ENCODE data around the gene PTBP3. TPM values are rescaled to one million over a fixed set of nuclear protein-coding genes. Genes with fewer than 3 reads are reported as not detected.

PTBP3 gene
- polyA plus RNA-seq, 1 experiment, result 34.8 TPM

DNA sequence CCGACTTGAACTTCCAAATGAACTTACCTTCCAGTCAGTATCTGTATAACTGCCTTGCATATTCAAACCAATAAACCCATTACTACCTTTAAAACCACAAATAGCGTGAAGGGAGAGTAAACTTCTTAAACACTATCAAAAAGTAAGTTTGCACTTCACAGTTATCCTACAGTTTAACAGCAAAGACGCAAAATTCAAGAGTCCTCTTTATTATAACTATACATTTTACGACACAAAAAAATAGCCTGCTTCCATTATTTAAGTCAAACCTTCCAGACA is 1.8 kb downstream of the PTBP3 start:
- DNase-seq (ENCODE audit: low read depth, low spot score), result no peak
- ChIA-PET POLR2A (no interaction called here), CTCF (no interaction called here)
- no peaks in the 10 kb centered on the region for H3K27me3 ChIP-seq (ENCODE audit: control insufficient read depth, insufficient read depth, low read length)
- H3K4me3 ChIP-seq (ENCODE audit: low read depth, low read length), result peak overlapping the region; percentile 81
- H3K9me3 ChIP-seq (ENCODE audit: control insufficient read depth, insufficient read depth, low read length), result no peaks in the 10 kb centered on the region
- TF ChIP-seq, protein P1, sequence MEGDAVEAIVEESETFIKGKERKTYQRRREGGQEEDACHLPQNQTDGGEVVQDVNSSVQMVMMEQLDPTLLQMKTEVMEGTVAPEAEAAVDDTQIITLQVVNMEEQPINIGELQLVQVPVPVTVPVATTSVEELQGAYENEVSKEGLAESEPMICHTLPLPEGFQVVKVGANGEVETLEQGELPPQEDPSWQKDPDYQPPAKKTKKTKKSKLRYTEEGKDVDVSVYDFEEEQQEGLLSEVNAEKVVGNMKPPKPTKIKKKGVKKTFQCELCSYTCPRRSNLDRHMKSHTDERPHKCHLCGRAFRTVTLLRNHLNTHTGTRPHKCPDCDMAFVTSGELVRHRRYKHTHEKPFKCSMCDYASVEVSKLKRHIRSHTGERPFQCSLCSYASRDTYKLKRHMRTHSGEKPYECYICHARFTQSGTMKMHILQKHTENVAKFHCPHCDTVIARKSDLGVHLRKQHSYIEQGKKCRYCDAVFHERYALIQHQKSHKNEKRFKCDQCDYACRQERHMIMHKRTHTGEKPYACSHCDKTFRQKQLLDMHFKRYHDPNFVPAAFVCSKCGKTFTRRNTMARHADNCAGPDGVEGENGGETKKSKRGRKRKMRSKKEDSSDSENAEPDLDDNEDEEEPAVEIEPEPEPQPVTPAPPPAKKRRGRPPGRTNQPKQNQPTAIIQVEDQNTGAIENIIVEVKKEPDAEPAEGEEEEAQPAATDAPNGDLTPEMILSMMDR (IDR thresholded peaks at IDR 0.05; ENCODE audit: low read depth, low read length), result no peak
- no peak overlapping the region for H3K27ac ChIP-seq (ENCODE audit: low read depth, low read length)

DNA sequence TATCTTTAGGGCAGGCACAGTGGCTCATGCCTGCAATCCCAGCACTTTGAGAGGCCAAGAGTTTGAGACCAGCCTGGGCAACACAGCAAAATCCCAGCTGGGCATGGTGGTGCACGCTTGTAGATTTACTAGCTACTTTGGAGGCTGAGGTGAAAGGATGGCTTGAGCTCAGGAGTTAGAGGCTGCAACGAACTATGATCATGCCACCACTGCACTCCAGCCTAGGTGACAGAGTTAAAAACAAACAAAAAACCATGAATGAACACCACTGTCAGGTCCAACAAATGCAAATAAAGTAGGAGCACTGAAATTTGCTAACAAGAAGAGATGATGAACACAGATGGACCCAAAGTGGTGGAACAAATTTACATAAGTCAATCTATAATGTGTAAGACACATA is 4.9 kb downstream of the PTBP3 start:
- Histone ChIP-seq H3K9me3 (ENCODE audit: control insufficient read depth, insufficient read depth, low read length) (no peaks in the 10 kb centered on the region), H3K27me3 (ENCODE audit: control insufficient read depth, insufficient read depth, low read length) (no peaks in the 10 kb centered on the region), H3K4me3 (ENCODE audit: low read depth, low read length) (no peak overlapping the region), H3K27ac (ENCODE audit: low read depth, low read length) (no peak overlapping the region)
- DNase-seq (ENCODE audit: low read depth, low spot score), result no peak
- TF ChIP-seq, protein P1 (IDR thresholded peaks at IDR 0.05; ENCODE audit: low read depth, low read length), result no peak
- ChIA-PET POLR2A (no interaction called here), CTCF (interaction anchor here (1.0 to 2.9 kb wide), 2 partner anchors 231 to 235 kb away, joined by 3 to 14 read pairs; no protein-coding TSS in a partner anchor)

DNA sequence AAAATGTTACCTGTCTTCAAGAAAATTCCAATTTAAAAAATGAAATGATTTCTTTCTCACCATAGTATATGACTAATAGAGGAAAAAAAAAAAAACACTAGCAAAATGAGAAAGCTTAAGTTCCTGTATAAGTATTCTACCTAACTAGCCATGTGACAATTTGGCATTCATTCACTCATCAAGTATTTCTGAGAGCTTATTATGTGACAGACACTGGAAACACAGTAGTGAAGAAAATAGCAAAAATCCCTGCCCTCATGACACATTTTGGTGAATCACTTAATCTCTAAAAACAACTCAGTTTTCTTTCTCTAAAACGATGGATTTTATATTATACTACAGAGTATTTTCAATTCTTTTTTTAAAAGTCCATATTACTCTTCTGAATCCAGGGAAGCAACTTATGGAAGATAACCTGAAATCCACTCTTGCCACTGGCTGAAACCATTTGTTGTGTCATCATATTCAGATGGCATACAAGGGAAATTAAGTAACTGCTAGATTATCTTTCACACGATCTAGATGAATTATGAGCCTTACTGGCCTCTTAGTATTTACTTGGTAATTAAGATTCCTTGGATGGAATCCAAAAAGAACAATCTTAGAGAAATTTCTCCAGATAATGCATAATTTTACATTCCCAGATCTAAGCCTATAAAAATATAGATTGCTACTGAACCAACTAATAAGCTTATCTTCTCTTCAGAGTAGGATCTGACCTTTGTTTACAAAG is 5.5 kb downstream of the PTBP3 start:
- CTCF ChIA-PET, result interaction anchor here (1.0 to 2.9 kb wide), 2 partner anchors 230 to 234 kb away, joined by 3 to 14 read pairs; no protein-coding TSS in a partner anchor
- TF ChIP-seq, protein P1 (IDR thresholded peaks at IDR 0.05; ENCODE audit: low read depth, low read length), result no peak
- H3K27ac ChIP-seq (ENCODE audit: low read depth, low read length), result no peak overlapping the region
- POLR2A ChIA-PET, result no interaction called here
- no peak overlapping the region for H3K4me3 ChIP-seq (ENCODE audit: low read depth, low read length)
- H3K9me3 ChIP-seq (ENCODE audit: control insufficient read depth, insufficient read depth, low read length), result no peaks in the 10 kb centered on the region
- H3K27me3 ChIP-seq (ENCODE audit: control insufficient read depth, insufficient read depth, low read length), result no peaks in the 10 kb centered on the region
- no peak for DNase-seq (ENCODE audit: low read depth, low spot score)

DNA sequence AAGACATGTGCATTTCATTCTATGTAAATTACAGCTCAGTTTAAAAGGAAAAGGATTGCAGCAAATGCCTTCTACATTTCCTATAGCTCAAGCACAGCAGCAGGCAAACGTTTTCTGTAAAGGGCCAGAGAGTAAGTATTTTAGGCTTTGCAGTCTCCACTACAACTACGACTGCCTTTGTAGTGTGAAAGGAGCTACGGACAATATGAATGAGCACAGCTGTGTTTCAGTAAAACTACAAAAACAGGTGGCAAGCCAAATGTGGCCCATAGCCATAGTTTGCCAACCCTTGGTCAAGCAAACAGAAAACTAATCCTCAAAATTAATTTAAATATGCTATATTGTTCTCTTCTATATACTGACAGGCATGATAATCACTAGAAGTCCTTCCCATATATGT is 7.2 kb downstream of the PTBP3 start:
- CTCF ChIA-PET, result no interaction called here
- DNase-seq (ENCODE audit: low read depth, low spot score), result no peak
- POLR2A ChIA-PET, result no interaction called here
- Histone ChIP-seq H3K27ac (ENCODE audit: low read depth, low read length) (no peak overlapping the region), H3K27me3 (ENCODE audit: control insufficient read depth, insufficient read depth, low read length) (no peaks in the 10 kb centered on the region), H3K4me3 (ENCODE audit: low read depth, low read length) (no peak overlapping the region), H3K9me3 (ENCODE audit: control insufficient read depth, insufficient read depth, low read length) (no peaks in the 10 kb centered on the region)
- TF ChIP-seq, protein P1 (IDR thresholded peaks at IDR 0.05; ENCODE audit: low read depth, low read length), result no peak

DNA sequence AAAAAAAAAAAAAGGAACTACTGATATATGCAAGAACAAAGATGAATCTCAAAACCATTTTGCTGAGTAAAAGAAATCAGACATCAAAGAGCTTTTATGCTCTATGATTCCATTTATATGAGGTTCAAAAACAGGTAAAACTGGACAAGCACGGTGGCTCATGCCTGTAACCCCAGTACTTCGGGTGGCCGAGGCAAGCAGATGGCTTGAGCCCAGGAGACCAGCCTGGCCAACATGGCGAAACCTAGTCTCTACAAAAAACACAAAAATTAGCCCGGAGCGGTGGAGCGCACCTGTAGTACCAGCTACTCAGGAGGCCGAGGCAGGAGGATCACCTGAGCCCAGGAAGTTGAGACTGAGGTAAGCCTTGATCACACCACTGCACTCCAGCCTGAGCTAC is 7.8 kb downstream of the PTBP3 start:
- CTCF ChIA-PET, result no interaction called here
- TF ChIP-seq, protein P1 (IDR thresholded peaks at IDR 0.05; ENCODE audit: low read depth, low read length), result no peak
- DNase-seq (ENCODE audit: low read depth, low spot score), result no peak
- Histone ChIP-seq H3K9me3 (ENCODE audit: control insufficient read depth, insufficient read depth, low read length) (no peaks in the 10 kb centered on the region), H3K4me3 (ENCODE audit: low read depth, low read length) (no peak overlapping the region), H3K27me3 (ENCODE audit: control insufficient read depth, insufficient read depth, low read length) (no peaks in the 10 kb centered on the region), H3K27ac (ENCODE audit: low read depth, low read length) (no peak overlapping the region)
- POLR2A ChIA-PET, result interaction anchor here (0.6 kb wide), 1 partner anchor 1129 kb away, joined by 4 read pairs; no protein-coding TSS in a partner anchor
